H1 (cell line): Measurements from ENCODE around the gene PCDH19. TPM values are rescaled to one million over a fixed set of nuclear protein-coding genes. Genes with fewer than 3 reads are reported as not detected.

Experiments used
- CTBP2 ChIP-seq: IDR thresholded peaks from 2 replicates; pipeline ENCODE4 v1.7.0; 2011; ENCODE audit warnings: borderline replicate concordance, mild to moderate bottlenecking, moderate library complexity, mixed read lengths, low read length; ENCODE audit not compliant: insufficient read depth, insufficient read length
- CTCF ChIP-seq, 3 experiments: IDR thresholded peaks; 1 replicate in 2 of 3; 2 replicates in 1 of 3; pipeline versions ENCODE4 v1.5.1 to v1.6.1; 2011; ENCODE audit warnings: low read length in 3 of 3, mild to moderate bottlenecking in 3 of 3, inconsistent platforms in 2 of 3, low read depth in 1 of 3, moderate library complexity in 1 of 3; ENCODE audit not compliant: insufficient read depth in 1 of 3; ENCODE audit errors: control extremely low read depth in 1 of 3
- EGR1 ChIP-seq: IDR thresholded peaks from 2 replicates; pipeline ENCODE4 v1.6.1; 2011; ENCODE audit warnings: low read depth, low read length, borderline replicate concordance
- HDAC2 ChIP-seq, 2 experiments: fragments of 300-600 bp in 1 of 2; sonication (generic) in 1 of 2; IDR thresholded peaks; 2 replicates each; pipeline ENCODE4 v1.6.1; 2011 to 2012; ENCODE audit warnings: low read depth in 2 of 2, low read length in 2 of 2, mild to moderate bottlenecking in 2 of 2, moderate library complexity in 2 of 2, borderline replicate concordance in 1 of 2, inconsistent platforms in 1 of 2
- JUN ChIP-seq: IDR thresholded peaks from 2 replicates; pipeline ENCODE4 v1.6.1; 2011; ENCODE audit warnings: low read depth, mild to moderate bottlenecking, improper control_type of control experiment, low read length
- NRF1 ChIP-seq: IDR thresholded peaks from 2 replicates; pipeline ENCODE4 v1.6.1; 2011; ENCODE audit warnings: mild to moderate bottlenecking, low read depth, low read length, improper control_type of control experiment
- SIX5 ChIP-seq: IDR thresholded peaks from 2 replicates; pipeline ENCODE4 v1.6.1; 2011; ENCODE audit warnings: mild to moderate bottlenecking, low read depth, low read length
- TAF1 ChIP-seq: IDR thresholded peaks from 2 replicates; pipeline ENCODE4 v1.6.1; 2011; ENCODE audit warnings: mild to moderate bottlenecking, low read depth, low read length
- polyA plus RNA-seq, 7 experiments: library from polyadenylated mRNA; depleted of rRNA in 3 of 7; stranded (reverse) in 5 of 7; unstranded in 2 of 7; fragments of >200 nt in 5 of 7; fragments of 200-250 nt in 2 of 7; gene quantifications; 1 replicate in 5 of 7; 2 replicates in 1 of 7; 4 replicates in 1 of 7; pipeline versions ENCODE4 v1.2.1 to v1.2.3, GENCODE V29; 2011 to 2013; ENCODE audit warnings: missing spikeins in 2 of 7, mixed read lengths in 2 of 7
- total RNA-seq: library from RNA; stranded (reverse); fragmentation: NEBNext Ultra II Directional; extraction: Animal tissue kit (Norgen Biotek cat#: 25700); gene quantifications from 2 replicates; pipeline ENCODE4 v1.2.1, GENCODE V29; 2021

The PCDH19 gene
- total and polyA plus RNA-seq, 2 of the 8 experiments (the other 6 are each of a cell fraction or from before 2014, with no cell fraction given) = 0.12 to 1.2 TPM

GRCh38 chrX:100449696-100450608 is 39.9 kb upstream of the PCDH19 start (continued):
- TF ChIP-seq TAF1 = no peak
- TF ChIP-seq JUN = no peak
- no peak for TF ChIP-seq NRF1
- peak; percentile 20 to 25 (median 24); a peak in 3 of 4 replicates for TF ChIP-seq CTCF (IDR thresholded peaks at IDR 0.05; ENCODE audit: control extremely low read depth in 1 of 3, insufficient read depth in 1 of 3, low read depth in 1 of 3, low read length in 3 of 3)
- no peak for TF ChIP-seq SIX5
- TF ChIP-seq HDAC2 (IDR thresholded peaks at IDR 0.05; ENCODE audit: borderline replicate concordance in 1 of 2, low read depth in 2 of 2, low read length in 2 of 2) = no peak
- TF ChIP-seq CTBP2 = no peak
- TF ChIP-seq EGR1 = no peak
